H7 (cell line): ENCODE data around the gene LMAN2L. TPM values are rescaled to one million over a fixed set of nuclear protein-coding genes. Genes with fewer than 3 reads are reported as not detected.

Source experiments
- DNase-seq: peaks from one replicate; pipeline ENCODE4 v3.0.0; 2012
- H3K27me3 ChIP-seq: 2 replicates; pipeline ENCODE4 v1.6.0; 2011; ENCODE audit warnings: mild to moderate bottlenecking, low read length; ENCODE audit not compliant: control insufficient read depth, insufficient read depth
- H3K36me3 ChIP-seq: replicated peaks from 2 replicates; pipeline ENCODE4 v1.5.1; 2011; ENCODE audit warnings: low read length; ENCODE audit not compliant: control insufficient read depth, insufficient read depth
- H3K4me3 ChIP-seq: 2 replicates; pipeline ENCODE4 v1.5.1; 2011; ENCODE audit warnings: low read depth, mild to moderate bottlenecking, control low read depth, low read length, moderate library complexity; ENCODE audit not compliant: insufficient read depth
- total RNA-seq: library from RNA; depleted of rRNA; stranded (reverse); fragments of >200 nt; shearing (Covaris generic); gene quantifications from 2 replicates; pipeline ENCODE4 v1.2.3, GENCODE V29; 2014; rRNA removed

LMAN2L gene, protein sequence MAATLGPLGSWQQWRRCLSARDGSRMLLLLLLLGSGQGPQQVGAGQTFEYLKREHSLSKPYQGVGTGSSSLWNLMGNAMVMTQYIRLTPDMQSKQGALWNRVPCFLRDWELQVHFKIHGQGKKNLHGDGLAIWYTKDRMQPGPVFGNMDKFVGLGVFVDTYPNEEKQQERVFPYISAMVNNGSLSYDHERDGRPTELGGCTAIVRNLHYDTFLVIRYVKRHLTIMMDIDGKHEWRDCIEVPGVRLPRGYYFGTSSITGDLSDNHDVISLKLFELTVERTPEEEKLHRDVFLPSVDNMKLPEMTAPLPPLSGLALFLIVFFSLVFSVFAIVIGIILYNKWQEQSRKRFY
- total RNA-seq, result 20.8 and 22.5 TPM in 2 replicates

DNA sequence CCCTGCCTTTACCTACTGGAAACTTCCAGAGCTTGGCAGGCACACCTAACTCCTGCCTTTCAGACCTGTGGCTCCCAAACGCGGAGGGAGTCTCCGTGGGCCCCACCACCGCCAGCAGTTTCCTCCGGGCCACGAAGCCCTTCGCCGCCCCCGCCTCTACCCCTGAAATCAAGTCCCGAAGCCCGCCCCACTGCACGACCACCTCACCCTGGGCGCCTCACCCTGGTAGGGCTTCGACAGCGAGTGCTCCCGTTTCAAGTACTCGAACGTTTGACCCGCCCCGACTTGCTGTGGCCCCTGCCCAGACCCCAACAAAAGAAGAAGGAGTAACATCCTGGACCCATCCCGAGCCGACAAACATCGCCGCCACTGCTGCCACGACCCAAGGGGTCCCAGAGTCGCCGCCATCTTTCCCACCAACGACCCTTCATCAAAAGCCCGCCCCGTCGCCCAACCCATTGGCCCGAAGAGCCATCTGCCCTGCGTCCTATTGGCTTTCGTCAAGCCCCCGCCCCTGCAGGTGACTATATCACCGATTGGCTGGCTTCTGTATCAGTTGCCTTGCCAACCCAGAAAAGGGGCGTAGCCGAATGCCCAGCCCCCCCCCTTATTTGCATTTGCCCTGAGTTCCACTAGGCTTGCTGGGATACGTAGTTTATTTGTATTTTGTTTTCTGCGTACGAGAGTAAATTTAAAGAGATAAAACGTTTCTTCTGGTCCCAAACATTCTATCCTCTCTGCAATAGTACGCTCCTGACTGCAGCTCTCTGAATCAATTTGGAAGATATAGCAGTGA, at the start of gene LMAN2L:
Gene LMAN2L, minus strand, starts transcription at position 432 of the 796 bp plus-strand sequence. Its CDS starts 24 bp downstream, at position 408.
- H3K4me3 ChIP-seq, result peak within 1 kb of the TSS; percentile 72
- peaks cover 3% of the 10 kb centered on the region for H3K36me3 ChIP-seq
- peak; percentile 96 for DNase-seq
- H3K27me3 ChIP-seq, result no peaks in the 10 kb centered on the region

DNA sequence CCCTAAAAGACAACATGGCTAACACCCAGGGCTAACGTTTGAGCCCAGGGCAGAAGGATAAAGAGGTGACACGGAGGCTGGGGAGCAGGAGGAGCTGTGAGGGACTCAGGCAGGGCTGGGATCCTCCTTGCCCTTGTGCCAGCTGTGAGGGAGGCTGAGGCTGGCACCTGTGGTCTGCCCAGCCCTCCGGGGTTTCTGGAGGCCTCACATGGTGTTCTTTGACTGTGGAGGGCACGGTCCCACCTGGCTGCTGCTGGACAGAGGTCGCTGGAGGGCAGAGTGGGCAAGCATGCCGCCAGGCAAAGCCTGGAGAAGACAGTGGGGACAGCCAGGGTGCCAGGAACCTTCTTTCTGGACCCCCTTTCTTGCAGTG, 49.4 kb upstream of the LMAN2L start:
- H3K27me3 ChIP-seq, result no peaks in the 10 kb centered on the region
- no peak overlapping the region for H3K4me3 ChIP-seq
- no peaks in the 10 kb centered on the region for H3K36me3 ChIP-seq
- no peak for DNase-seq

DNA sequence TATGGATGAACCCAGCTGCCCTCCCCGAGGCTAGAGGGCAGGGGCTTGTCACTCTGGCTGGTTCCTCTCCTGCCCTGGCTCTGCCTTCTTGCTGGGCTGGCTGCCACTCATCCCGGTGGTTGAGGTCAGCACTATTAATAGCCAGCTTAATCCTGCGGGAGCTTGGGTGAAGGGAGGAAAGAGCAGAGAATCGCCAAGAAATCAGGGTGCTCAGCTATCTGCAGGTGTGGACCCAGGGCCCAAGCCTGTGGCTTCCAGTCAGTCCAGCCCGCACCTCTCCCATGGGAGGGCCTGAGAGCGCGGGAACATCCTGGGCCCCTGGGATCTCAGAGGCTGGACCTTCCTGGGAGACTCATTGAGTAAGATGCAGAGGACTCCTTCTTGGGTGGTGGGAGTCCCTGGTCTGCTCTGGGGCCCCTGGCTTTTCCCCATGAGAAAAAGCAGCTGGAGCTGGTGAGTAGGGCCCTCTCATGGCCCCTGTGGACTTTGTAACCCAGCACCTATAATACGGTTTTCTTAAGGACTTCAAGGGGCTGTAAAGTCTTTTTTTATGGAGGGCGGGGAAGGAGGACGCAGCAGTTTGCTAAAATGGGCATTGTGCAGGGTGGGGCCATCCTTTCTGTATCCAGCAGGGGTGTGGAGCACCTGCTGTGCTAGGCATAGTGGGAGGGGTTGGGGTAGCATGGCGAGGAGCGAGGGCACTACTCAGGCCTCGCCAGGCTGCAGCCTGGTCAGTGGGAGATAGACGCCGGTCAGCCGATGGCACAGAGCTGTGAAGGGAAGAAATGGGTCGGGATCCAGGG, 48.8 kb upstream of the LMAN2L start:
- peak; percentile 36 for DNase-seq
- Histone ChIP-seq H3K4me3 (no peak overlapping the region), H3K36me3 (no peaks in the 10 kb centered on the region), H3K27me3 (no peaks in the 10 kb centered on the region)

DNA sequence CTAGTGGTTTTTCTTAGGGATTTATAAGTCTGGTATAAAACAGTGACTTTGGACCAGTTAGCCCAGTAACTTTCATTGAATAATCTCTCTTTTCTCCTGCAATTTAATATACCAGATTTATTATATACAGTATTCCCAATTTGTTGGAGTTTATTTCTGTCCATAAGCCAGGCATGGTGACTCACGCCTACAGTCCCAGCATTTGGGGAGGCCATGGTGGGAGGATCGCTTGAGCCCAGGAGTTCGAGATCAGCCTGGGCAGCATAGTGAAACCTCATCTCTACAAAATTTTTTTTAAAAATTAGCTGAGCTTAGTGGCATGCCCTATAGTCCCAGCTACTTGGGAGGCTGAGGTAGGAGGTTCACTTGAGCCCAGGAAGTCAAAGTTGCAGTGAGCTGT, 47.5 kb upstream of the LMAN2L start:
- Histone ChIP-seq H3K36me3 (no peaks in the 10 kb centered on the region), H3K27me3 (no peaks in the 10 kb centered on the region), H3K4me3 (no peak overlapping the region)
- DNase-seq, result no peak

DNA sequence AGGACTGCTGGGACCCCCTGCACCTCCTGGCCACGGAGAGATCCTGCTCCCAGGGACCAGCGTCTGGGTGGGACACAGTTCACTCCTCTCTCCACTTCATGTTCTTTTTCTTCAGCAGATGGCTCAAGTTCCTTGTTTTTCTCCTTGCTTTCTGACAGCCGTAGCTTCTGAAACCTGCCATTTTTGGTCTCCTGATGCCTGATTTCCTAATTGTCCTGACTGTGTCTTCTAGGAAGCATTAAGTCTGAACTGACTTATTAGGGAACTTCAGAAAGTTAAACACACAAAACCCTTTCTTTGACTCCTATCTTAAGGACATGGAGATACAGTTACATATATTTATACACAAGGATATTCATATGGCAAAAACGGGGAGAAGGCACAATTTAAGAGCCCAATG, 43.5 kb upstream of the LMAN2L start:
- Histone ChIP-seq H3K36me3 (no peaks in the 10 kb centered on the region), H3K27me3 (no peaks in the 10 kb centered on the region), H3K4me3 (no peak overlapping the region)
- no peak for DNase-seq

DNA sequence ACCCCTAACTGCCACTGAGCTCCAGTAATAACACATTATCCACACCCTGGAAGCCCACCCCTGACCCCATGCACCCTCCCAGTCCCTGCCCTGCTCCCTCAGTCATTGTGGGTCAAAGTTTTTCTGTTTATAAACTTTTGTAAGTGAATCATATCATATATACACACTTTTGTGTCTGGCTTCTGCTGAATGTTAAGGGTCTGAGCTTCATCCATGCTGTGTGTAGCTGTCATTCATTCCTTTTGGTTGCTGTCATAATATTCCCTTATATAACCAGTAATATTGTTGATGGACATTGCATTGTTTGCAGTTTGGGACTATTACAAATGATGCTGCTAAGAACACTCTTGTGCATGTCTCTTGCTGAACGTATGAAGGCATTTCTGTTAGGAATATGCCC, 35.3 kb upstream of the LMAN2L start:
- H3K4me3 ChIP-seq, result no peak overlapping the region
- no peaks in the 10 kb centered on the region for H3K36me3 ChIP-seq
- H3K27me3 ChIP-seq, result no peaks in the 10 kb centered on the region
- DNase-seq, result no peak

DNA sequence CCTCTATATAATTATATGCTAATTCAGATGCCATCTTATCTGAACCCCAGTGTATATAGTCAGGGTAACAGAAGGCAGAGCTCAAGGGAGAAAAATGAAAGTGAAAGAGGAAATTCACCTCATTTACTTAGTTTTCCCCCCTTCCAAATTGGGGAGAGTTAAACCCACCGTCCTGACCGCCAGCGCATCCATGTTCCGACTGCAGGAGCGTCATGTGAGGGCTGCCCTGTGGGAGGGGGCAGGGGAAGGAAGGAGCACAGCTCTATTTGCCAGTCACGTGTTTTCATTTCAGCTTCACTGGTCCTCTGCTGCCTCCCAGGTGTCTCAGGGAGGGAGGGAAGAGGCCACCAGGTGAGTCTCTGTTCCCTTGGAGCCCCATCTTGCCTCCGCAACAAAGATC, 34.1 kb upstream of the LMAN2L start:
- no peak overlapping the region for H3K4me3 ChIP-seq
- no peaks in the 10 kb centered on the region for H3K27me3 ChIP-seq
- H3K36me3 ChIP-seq, result no peaks in the 10 kb centered on the region
- DNase-seq, result peak; percentile 74

DNA sequence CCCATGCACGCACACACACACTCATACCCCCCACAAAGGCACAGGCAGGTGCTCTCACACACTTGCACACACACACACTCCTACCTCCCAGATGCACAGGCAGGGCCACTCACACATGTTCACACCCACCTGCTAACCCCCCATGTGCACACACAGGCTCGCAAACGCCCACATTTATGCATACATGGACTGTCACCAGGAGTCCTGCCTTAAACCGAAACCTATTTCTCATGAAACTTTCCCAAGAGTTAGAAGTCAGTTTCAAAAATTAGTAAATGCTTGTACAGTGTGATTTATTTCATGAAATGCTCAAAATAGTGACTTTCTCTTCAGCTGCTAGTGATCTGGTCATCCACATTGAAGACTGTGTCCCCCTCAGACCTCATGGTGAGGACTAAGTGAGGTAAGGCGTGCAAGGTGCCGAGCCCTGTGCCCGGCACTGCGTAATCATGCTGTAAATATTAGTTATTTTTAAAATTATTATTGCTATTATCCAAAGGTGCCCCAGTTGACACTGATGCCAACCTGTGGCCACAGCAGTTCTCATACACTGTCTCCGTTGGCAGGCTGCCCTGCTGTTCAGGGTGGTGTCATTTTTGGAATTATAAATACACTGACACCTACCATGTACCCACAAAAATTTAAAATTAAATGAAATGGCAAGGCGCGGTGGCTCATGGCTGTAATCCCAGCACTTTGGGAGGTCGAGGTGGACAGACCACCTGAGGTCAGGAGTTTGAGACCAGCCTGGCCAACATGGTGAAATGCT, 33.2 kb upstream of the LMAN2L start:
- H3K36me3 ChIP-seq, result no peaks in the 10 kb centered on the region
- no peaks in the 10 kb centered on the region for H3K27me3 ChIP-seq
- H3K4me3 ChIP-seq, result no peak overlapping the region
- peak; percentile 9 for DNase-seq

DNA sequence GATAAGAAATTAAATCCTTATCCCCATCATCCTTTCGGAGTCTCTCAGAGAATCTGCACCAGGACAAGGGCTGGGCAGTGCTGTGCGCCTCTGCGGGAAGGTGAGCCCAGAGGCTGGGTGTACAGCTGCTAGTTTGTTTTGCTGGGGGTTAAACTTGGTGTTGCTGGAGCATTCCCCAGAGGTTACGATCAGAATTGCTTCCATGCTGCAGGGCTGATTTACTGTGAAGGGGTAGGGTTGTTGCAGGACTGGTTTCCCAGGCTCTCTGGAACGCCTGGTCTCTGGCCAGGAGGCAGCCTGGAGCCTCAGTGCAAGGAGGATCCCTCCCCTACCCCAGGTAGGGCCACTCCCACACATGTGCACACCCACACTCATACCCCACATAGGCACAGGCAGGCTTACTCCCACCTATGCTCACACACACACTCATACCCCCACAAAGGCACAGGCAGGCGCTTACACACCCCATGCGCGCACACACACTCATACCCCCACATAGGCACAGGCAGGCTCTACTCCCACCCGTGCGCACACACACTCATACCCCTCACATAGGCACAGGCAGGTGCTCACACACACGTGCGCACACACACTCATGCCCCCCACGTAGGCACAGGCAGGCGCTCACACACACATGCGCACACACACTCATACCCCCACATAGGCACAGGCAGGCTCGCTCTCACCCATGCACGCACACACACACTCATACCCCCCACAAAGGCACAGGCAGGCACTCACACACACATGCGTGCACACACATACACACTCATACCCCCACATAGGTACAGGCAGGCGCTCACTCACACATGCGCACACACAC, 32.1 kb upstream of the LMAN2L start:
- no peak overlapping the region for H3K4me3 ChIP-seq
- peak; percentile 57 for DNase-seq
- no peaks in the 10 kb centered on the region for H3K27me3 ChIP-seq
- no peaks in the 10 kb centered on the region for H3K36me3 ChIP-seq

DNA sequence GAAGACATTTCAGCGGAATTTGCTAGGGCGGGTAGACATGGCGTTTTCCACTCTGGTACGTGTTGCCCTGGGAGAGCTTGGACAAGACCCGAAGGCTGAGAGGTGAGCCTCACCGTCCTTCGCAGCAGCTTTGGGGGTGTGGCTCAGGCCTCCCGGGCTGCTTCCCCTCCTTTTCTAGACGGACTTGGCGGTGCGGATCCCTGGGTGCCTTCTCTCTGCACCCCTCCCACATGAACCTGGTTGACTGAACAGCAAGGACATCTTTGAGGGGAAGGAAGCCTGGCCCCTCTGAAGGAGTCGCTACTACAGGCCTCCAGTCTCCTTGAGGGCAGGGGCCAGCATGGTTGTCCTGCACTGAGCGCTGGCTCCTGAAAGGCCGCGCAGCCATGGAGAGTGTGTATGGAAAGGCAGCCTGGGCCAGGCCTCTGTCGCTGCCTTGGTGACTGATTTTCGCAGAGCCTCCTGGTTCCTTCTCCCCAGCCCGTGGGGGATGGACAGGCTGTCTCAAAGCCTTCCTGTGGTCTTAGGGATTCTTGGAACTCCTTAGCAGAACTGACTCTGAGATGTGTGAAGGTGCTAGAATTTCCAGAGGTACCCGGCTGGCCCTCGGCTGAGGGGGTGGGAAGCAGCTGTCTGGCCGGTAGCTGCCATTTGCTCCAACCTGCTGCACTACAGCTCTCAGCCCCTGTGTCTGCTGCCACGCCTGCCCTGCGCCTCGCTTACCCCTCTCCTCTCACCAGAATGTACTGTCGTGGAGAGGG, 30.8 kb upstream of the LMAN2L start:
- peak; percentile 41 for DNase-seq

DNA sequence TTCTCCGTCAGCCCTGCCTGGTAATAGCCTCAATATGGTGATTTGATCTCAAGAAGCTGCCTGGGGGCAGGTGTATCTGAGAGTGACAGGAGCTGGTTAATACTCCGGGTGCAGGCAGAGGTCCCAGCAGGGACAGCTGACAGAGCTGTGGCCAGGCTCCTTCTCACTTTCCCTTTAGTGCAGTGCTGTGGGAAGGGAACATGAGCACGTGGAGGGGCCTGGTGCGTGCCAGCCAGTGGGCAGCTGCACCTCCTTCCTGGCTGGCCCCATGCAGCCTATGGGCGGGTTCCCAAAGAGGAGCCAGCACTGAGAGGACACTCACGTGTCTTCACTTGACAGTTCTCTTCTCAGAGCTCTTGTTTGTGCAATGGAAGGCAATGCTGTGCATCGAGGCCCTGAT, 29.9 kb upstream of the LMAN2L start:
- no peaks in the 10 kb centered on the region for H3K27me3 ChIP-seq
- peak; percentile 24 for DNase-seq

More for the DNA sequence above, 30.8 kb upstream of the LMAN2L start:
- Histone ChIP-seq H3K4me3 (no peak overlapping the region), H3K36me3 (no peaks in the 10 kb centered on the region), H3K27me3 (no peaks in the 10 kb centered on the region)

DNA sequence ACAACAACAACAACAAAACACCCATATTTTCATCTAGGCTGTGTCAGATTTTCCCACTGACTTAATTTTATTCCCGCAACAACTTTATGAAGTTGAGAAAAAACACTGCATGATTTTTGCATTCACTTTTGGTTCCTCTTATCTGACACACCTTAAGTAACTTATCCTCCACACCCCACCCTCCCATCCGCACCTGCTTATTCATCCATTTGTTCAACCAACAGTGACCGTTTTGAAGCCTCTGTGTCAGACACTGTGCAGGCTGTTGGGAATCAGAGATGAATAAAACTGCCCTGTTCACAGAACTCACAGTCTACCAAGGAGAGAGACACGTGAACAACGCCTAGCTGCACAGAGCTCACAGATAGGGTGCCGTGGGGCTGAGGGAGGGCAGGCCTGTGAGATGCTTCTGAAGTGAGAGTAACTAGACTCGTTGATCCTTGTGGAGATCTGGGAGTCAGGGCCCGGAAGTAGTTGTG, 28.3 kb upstream of the LMAN2L start:
- H3K4me3 ChIP-seq, result no peak overlapping the region
- no peaks in the 10 kb centered on the region for H3K36me3 ChIP-seq
- DNase-seq, result peak; percentile 3
- H3K27me3 ChIP-seq, result no peaks in the 10 kb centered on the region

More for the DNA sequence above, 29.9 kb upstream of the LMAN2L start:
- H3K36me3 ChIP-seq, result no peaks in the 10 kb centered on the region
- H3K4me3 ChIP-seq, result no peak overlapping the region
